Measurements from ENCODE around the gene SH3RF1.

- TF ChIP-seq CTCF (IDR thresholded peaks at IDR 0.05; ENCODE audit: low read depth, low read length, missing input control), result no peak
- TF ChIP-seq MAX (IDR thresholded peaks at IDR 0.05), result no peak
- no peak for TF ChIP-seq JUND (IDR thresholded peaks at IDR 0.05)
- no peak for TF ChIP-seq FOXA2 (IDR thresholded peaks at IDR 0.05)
- TF ChIP-seq SP1 (IDR thresholded peaks at IDR 0.05), result no peak
- no peak for TF ChIP-seq ATF3 (IDR thresholded peaks at IDR 0.05)
- TF ChIP-seq HNF4A (conservative IDR thresholded peaks at IDR 0.05), result no peak
Observed at GRCh38 chr4:169266661-169267060, 4.1 kb downstream of the SH3RF1 start.

Data from liver (tissue), 3 donors.